IMR-90 (cell line): ENCODE measurements around the gene SPATS2L. TPM values are rescaled to one million over a fixed set of nuclear protein-coding genes. Genes with fewer than 3 reads are reported as not detected.

Experiments
- ATAC-seq: fragments of 200-7000 bp; cut with Tn5 transposase; 2 replicates; pipeline ENCODE4 v1.9.1; 2020; ENCODE audit warnings: low read depth, mild to moderate bottlenecking, moderate library complexity
- BruUV-seq: library from RNA; stranded (reverse); fragments of 400-500 nt; replicated peaks from 2 replicates; lab custom pipeline; 2021; lab: Mats Ljungman, UMichigan
- CTCF ChIA-PET: fragments of 300-600 bp; formaldehyde crosslinking; extraction: SDS; loops from one replicate; lab custom pipeline; 2021; ENCODE audit warnings: antibody characterized with exemption; lab: Yijun Ruan, JAX
- POLR2A ChIA-PET: fragments of 300-600 bp; sonication (Branson Sonifier 250); formaldehyde crosslinking; loops from one replicate; lab custom pipeline; 2022; ENCODE audit warnings: antibody characterized with exemption; ENCODE audit not compliant: unreplicated experiment; lab: Charles Lee
- DNase-seq: peaks from one replicate; pipeline ENCODE4 v3.0.0; 2013
- H2AFZ ChIP-seq: replicated peaks from 2 replicates; pipeline ENCODE3; 2013; ENCODE audit warnings: low read length, mild to moderate bottlenecking; ENCODE audit not compliant: poor library complexity
- H2AK5ac ChIP-seq: 2 replicates; pipeline ENCODE4 v1.6.1; 2013; ENCODE audit warnings: low read depth, low read length, inconsistent platforms
- H2AK9ac ChIP-seq: replicated peaks from 2 replicates; pipeline ENCODE3; 2013; ENCODE audit warnings: mild to moderate bottlenecking, low read depth, low read length, moderate library complexity; ENCODE audit not compliant: poor library complexity
- H2BK120ac ChIP-seq: 2 replicates; pipeline ENCODE4 v1.6.1; 2013; ENCODE audit warnings: low read depth, low read length, inconsistent platforms
- H2BK15ac ChIP-seq: 3 replicates; pipeline ENCODE4 v1.6.1; 2013; ENCODE audit warnings: low read depth, low read length, inconsistent platforms
- H2BK20ac ChIP-seq: 2 replicates; pipeline ENCODE4 v1.6.1; 2013; ENCODE audit warnings: low read depth, mild to moderate bottlenecking, inconsistent platforms, low read length, moderate library complexity
- H2BK5ac ChIP-seq: 2 replicates; pipeline ENCODE4 v1.6.1; 2013; ENCODE audit warnings: mild to moderate bottlenecking, low read depth, low read length, inconsistent platforms; ENCODE audit not compliant: poor library complexity, severe bottlenecking
- H3K14ac ChIP-seq: replicated peaks from 2 replicates; pipeline ENCODE4 v1.6.1; 2013; ENCODE audit warnings: low read depth, low read length, inconsistent platforms
- H3K18ac ChIP-seq: 2 replicates; pipeline ENCODE4 v1.6.1; 2013; ENCODE audit warnings: low read depth, low read length, control low read depth
- H3K23ac ChIP-seq: 2 replicates; pipeline ENCODE4 v1.6.1; 2013; ENCODE audit warnings: low read depth, low read length, inconsistent platforms
- H3K27ac ChIP-seq: 2 replicates; pipeline ENCODE4 v1.5.1; 2013; ENCODE audit warnings: mild to moderate bottlenecking, control low read depth, low read length; ENCODE audit not compliant: insufficient read depth
- H3K27me3 ChIP-seq: 2 replicates; pipeline ENCODE4 v1.6.1; 2013; ENCODE audit warnings: low read length; ENCODE audit not compliant: control insufficient read depth, insufficient read depth
- H3K36me3 ChIP-seq: 2 replicates; pipeline ENCODE4 v1.6.1; 2013; ENCODE audit warnings: low read length, mixed read lengths; ENCODE audit not compliant: control insufficient read depth, insufficient read depth
- H3K4ac ChIP-seq: 2 replicates; pipeline ENCODE4 v1.6.1; 2013; ENCODE audit warnings: low read depth, low read length, inconsistent platforms
- H3K4me1 ChIP-seq: 2 replicates; pipeline ENCODE4 v1.6.1; 2013; ENCODE audit warnings: low read length, mixed read lengths; ENCODE audit not compliant: control insufficient read depth, insufficient read depth
- H3K4me2 ChIP-seq: 2 replicates; pipeline ENCODE4 v1.6.1; 2013; ENCODE audit warnings: low read depth, mild to moderate bottlenecking, control low read depth, low read length, moderate library complexity
- H3K4me3 ChIP-seq: 2 replicates; pipeline ENCODE4 v1.5.1; 2013; ENCODE audit warnings: low read depth, mild to moderate bottlenecking, control low read depth, low read length, moderate library complexity; ENCODE audit not compliant: insufficient read depth
- H3K56ac ChIP-seq: 2 replicates; pipeline ENCODE4 v1.6.1; 2013; ENCODE audit warnings: low read length, inconsistent platforms; ENCODE audit not compliant: insufficient read depth; ENCODE audit errors: extremely low read depth
- H3K79me1 ChIP-seq, 2 experiments: 2 replicates each; pipeline ENCODE4 v1.6.1; 2013; ENCODE audit warnings: low read length in 2 of 2, inconsistent platforms in 1 of 2, low read depth in 1 of 2
- H3K9ac ChIP-seq: 2 replicates; pipeline ENCODE4 v1.6.1; 2013; ENCODE audit warnings: low read depth, low read length, control low read depth
- H3K9me1 ChIP-seq: 2 replicates; pipeline ENCODE4 v1.6.1; 2013; ENCODE audit warnings: low read length, inconsistent platforms; ENCODE audit not compliant: insufficient read depth
- H3K9me3 ChIP-seq: 2 replicates; pipeline ENCODE4 v1.6.1; 2013; ENCODE audit warnings: low read length; ENCODE audit not compliant: control insufficient read depth, insufficient read depth
- H4K20me1 ChIP-seq: 2 replicates; pipeline ENCODE4 v1.6.1; 2013; ENCODE audit warnings: low read length, inconsistent platforms; ENCODE audit not compliant: insufficient read depth
- H4K5ac ChIP-seq: 2 replicates; pipeline ENCODE4 v1.6.1; 2013; ENCODE audit warnings: mild to moderate bottlenecking, low read depth, low read length, control low read depth
- H4K8ac ChIP-seq, 2 experiments: 2 replicates each; pipeline ENCODE4 v1.6.1; 2013; ENCODE audit warnings: low read depth in 2 of 2, low read length in 2 of 2, control low read depth in 1 of 2, inconsistent platforms in 1 of 2
- H4K91ac ChIP-seq: 2 replicates; pipeline ENCODE4 v1.6.1; 2013; ENCODE audit warnings: low read depth, low read length, inconsistent platforms; ENCODE audit not compliant: insufficient read depth
- BHLHE40 ChIP-seq: fragments of 150-350 bp; IDR thresholded peaks from 2 replicates; pipeline ENCODE4 v1.6.1; 2016; ENCODE audit warnings: mild to moderate bottlenecking, low read depth, low read length
- CEBPB ChIP-seq: IDR thresholded peaks from 2 replicates; pipeline ENCODE4 v1.6.1; 2012; ENCODE audit warnings: low read depth, low read length, improper control_type of control experiment
- CHD1 ChIP-seq: IDR thresholded peaks from 2 replicates; pipeline ENCODE4 v1.6.1; 2012; ENCODE audit warnings: low read depth, low read length, improper control_type of control experiment
- CTCF ChIP-seq: conservative IDR thresholded peaks from 2 replicates; pipeline ENCODE4 v1.5.1; 2012; ENCODE audit warnings: mild to moderate bottlenecking, low read depth, low read length, improper control_type of control experiment
- ELK1 ChIP-seq: fragments of 150-350 bp; IDR thresholded peaks from 2 replicates; pipeline ENCODE4 v1.6.1; 2016; ENCODE audit warnings: low read depth, mild to moderate bottlenecking, low read length, moderate library complexity, borderline replicate concordance
- FOS ChIP-seq: fragments of 150-350 bp; IDR thresholded peaks from 2 replicates; pipeline ENCODE4 v1.6.1; 2016; ENCODE audit warnings: low read depth, low read length
- MAFK ChIP-seq: IDR thresholded peaks from 2 replicates; pipeline ENCODE4 v1.6.1; 2012; ENCODE audit warnings: low read depth, low read length, improper control_type of control experiment
- MAZ ChIP-seq: IDR thresholded peaks from 2 replicates; pipeline ENCODE4 v1.6.1; 2012; ENCODE audit warnings: low read depth, mild to moderate bottlenecking, low read length, improper control_type of control experiment, moderate library complexity, borderline replicate concordance
- NFE2L2 ChIP-seq: fragments of 150-350 bp; IDR thresholded peaks from 2 replicates; pipeline ENCODE4 v1.6.1; 2016; ENCODE audit warnings: low read depth, mild to moderate bottlenecking, low read length
- POLR2A ChIP-seq: IDR thresholded peaks from 2 replicates; pipeline ENCODE4 v1.6.1; 2012; ENCODE audit warnings: mild to moderate bottlenecking, low read depth, low read length
- RAD21 ChIP-seq: IDR thresholded peaks from 2 replicates; pipeline ENCODE4 v1.6.1; 2012; ENCODE audit warnings: low read length, improper control_type of control experiment
- RCOR1 ChIP-seq: IDR thresholded peaks from 2 replicates; pipeline ENCODE4 v1.6.1; 2012; ENCODE audit warnings: mild to moderate bottlenecking, low read length, improper control_type of control experiment; ENCODE audit not compliant: insufficient replicate concordance
- RFX5 ChIP-seq: IDR thresholded peaks from 2 replicates; pipeline ENCODE4 v1.8.0; 2012; ENCODE audit warnings: low read depth, mild to moderate bottlenecking, low read length, moderate library complexity
- WGBS, 2 experiments: methylation state at CpG; one replicate each; pipeline versions ENCODE4 v1.1.5 to v1.1.7; 2013; ENCODE audit warnings: missing lambda C conversion rate in 2 of 2; ENCODE audit not compliant: insufficient read length in 1 of 2; ENCODE audit errors: extremely low coverage in 2 of 2; 5-methylcytosine and 5-hydroxymethylcytosine counted together
- dilution Hi-C: fragments of 300-500 bp; cut with HindIII; formaldehyde crosslinking; loops from one replicate; pipeline ENCODE4 v1.14.3; 2018; ENCODE audit warnings: low sequenced_read_pairs; ENCODE audit not compliant: unreplicated experiment
- in situ Hi-C: fragments of 300-500 bp; cut with MboI; formaldehyde crosslinking; loops from 3 replicates; pipeline ENCODE4 v1.14.3; 2019; ENCODE audit warnings: low sequenced_read_pairs, inconsistent platforms, mixed read lengths
- intact Hi-C: fragments of 100-400 bp; cut with micrococcal nuclease; formaldehyde crosslinking; loops from 2 replicates; pipeline ENCODE4 v1.10.0; 2022
- polyA plus RNA-seq, 3 experiments: library from polyadenylated mRNA; depleted of rRNA; stranded (reverse); fragments of >200 nt; gene quantifications; 2 replicates each; pipeline ENCODE4 v1.2.3, GENCODE V29; 2012; ENCODE audit warnings: low replicate concordance in 1 of 3
- total RNA-seq: library from RNA; depleted of rRNA; stranded (reverse); fragments of >200 nt; gene quantifications from 2 replicates; pipeline ENCODE4 v1.2.3, GENCODE V29; 2012
- TF ChIP-seq, protein P1 (sequence below): fragments of 150-350 bp; IDR thresholded peaks from 2 replicates; pipeline ENCODE4 v1.6.1; 2017; ENCODE audit warnings: mild to moderate bottlenecking, antibody characterized with exemption, low read length, low read depth

SPATS2L gene
- total and polyA plus RNA-seq, 2 of the 4 experiments (the other 2 are of a cell fraction), result 118 to 155 TPM

GRCh38 chr2:200259577-200259957 is 46.9 kb upstream of the SPATS2L start:
- WGBS, 2 experiments, result no CpG with 5 or more reads among the region's 5 CpGs
- no peak overlapping the region for H3K56ac ChIP-seq
- H4K5ac ChIP-seq, result no peak overlapping the region
- no peaks in the 10 kb centered on the region for H3K27me3 ChIP-seq
- H3K4me2 ChIP-seq, result no peak overlapping the region
- no peak overlapping the region for H2BK15ac ChIP-seq
- TF ChIP-seq RAD21 (no peak), CEBPB (no peak), MAZ (no peak), NFE2L2 (no peak), POLR2A (no peak), RFX5 (no peak), BHLHE40 (no peak), MAFK (no peak), ELK1 (no peak), CHD1 (no peak), CTCF (no peak), FOS (no peak), RCOR1 (no peak)
- TF ChIP-seq, protein P1, sequence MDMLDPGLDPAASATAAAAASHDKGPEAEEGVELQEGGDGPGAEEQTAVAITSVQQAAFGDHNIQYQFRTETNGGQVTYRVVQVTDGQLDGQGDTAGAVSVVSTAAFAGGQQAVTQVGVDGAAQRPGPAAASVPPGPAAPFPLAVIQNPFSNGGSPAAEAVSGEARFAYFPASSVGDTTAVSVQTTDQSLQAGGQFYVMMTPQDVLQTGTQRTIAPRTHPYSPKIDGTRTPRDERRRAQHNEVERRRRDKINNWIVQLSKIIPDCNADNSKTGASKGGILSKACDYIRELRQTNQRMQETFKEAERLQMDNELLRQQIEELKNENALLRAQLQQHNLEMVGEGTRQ, result no peak
- H3K36me3 ChIP-seq, result no peaks in the 10 kb centered on the region
- ATAC-seq, result no peak
- H3K18ac ChIP-seq, result no peak overlapping the region
- H3K14ac ChIP-seq, result no peak overlapping the region
- no peak overlapping the region for H2BK20ac ChIP-seq
- H3K27ac ChIP-seq, result no peak overlapping the region
- CTCF ChIA-PET, result interaction anchor here (0.6 kb wide), 1 partner anchor 617 kb away, joined by 3 read pairs; no protein-coding TSS in a partner anchor
- in situ Hi-C loops (no loop called here), dilution Hi-C loops (no loop called here), intact Hi-C loops (no loop called here)
- no peak for DNase-seq
- H3K9me1 ChIP-seq, result 0 out of 2 replicates have a peak, but pooled peaks cover 3% of the 10 kb centered on the region
- no peak overlapping the region for H3K4me3 ChIP-seq
- H4K91ac ChIP-seq, result no peak overlapping the region
- no peak overlapping the region for H2AK9ac ChIP-seq
- no peak overlapping the region for H2BK120ac ChIP-seq
- H3K4ac ChIP-seq, result no peak overlapping the region
- H3K4me1 ChIP-seq, result peaks cover 4% of the 10 kb centered on the region; the same call in 1 of the 2 replicates
- POLR2A ChIA-PET, result no interaction called here
- H4K20me1 ChIP-seq, result no peaks in the 10 kb centered on the region
- H2AK5ac ChIP-seq, result no peak overlapping the region
- H3K23ac ChIP-seq, result no peak overlapping the region
- H4K8ac ChIP-seq, result no peak overlapping the region
- H2BK5ac ChIP-seq, result no peak overlapping the region
- no TSS peak for BruUV-seq
- no peaks in the 10 kb centered on the region for H3K79me1 ChIP-seq
- no peak overlapping the region for H3K9ac ChIP-seq
- H3K9me3 ChIP-seq, result no peaks in the 10 kb centered on the region
- no peak overlapping the region for H2AFZ ChIP-seq
